ENCODE data around the gene NR3C1. TPM values are rescaled to one million over a fixed set of nuclear protein-coding genes. Genes with fewer than 3 reads are reported as not detected.

The NR3C1 gene
- total and polyA plus RNA-seq, 2 of the 13 experiments (the other 11 are each of a cell fraction or from before 2014, with no cell fraction given), result 10.0 to 24.3 TPM

DNA sequence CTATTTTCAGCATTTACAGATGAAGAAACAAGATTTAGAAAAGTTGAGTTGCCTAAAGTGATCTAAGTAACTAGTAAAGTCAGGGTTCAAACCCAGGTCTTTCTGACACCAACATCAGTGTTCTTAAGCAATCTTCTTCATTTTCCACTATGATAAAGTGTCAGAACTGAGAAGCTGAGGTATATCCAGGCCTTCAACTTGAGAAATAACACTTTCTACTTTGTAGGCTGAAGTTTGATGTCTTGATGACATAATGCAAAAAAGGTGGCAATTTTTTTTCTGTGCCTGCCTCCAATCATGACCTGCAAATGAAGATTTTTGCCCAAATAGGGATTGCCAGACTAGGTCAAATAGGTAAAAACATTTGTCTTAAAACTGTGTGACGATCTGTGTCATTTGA, 81.3 kb downstream of the NR3C1 start (continued):
- TF ChIP-seq DZIP1 (CRISPR knock-in tag; IDR thresholded peaks at IDR 0.05) (no peak), ZNF781 (CRISPR knock-in tag; IDR thresholded peaks at IDR 0.05; ENCODE audit: borderline replicate concordance, not compliant biosample characterization) (no peak), MBNL3 (CRISPR knock-in tag; conservative IDR thresholded peaks at IDR 0.05) (no peak), ZNF839 (CRISPR knock-in tag; IDR thresholded peaks at IDR 0.05; ENCODE audit: borderline replicate concordance) (no peak), DR1 (CRISPR knock-in tag; IDR thresholded peaks at IDR 0.05) (no peak), ZNF205 (CRISPR knock-in tag; IDR thresholded peaks at IDR 0.05) (no peak)

DNA sequence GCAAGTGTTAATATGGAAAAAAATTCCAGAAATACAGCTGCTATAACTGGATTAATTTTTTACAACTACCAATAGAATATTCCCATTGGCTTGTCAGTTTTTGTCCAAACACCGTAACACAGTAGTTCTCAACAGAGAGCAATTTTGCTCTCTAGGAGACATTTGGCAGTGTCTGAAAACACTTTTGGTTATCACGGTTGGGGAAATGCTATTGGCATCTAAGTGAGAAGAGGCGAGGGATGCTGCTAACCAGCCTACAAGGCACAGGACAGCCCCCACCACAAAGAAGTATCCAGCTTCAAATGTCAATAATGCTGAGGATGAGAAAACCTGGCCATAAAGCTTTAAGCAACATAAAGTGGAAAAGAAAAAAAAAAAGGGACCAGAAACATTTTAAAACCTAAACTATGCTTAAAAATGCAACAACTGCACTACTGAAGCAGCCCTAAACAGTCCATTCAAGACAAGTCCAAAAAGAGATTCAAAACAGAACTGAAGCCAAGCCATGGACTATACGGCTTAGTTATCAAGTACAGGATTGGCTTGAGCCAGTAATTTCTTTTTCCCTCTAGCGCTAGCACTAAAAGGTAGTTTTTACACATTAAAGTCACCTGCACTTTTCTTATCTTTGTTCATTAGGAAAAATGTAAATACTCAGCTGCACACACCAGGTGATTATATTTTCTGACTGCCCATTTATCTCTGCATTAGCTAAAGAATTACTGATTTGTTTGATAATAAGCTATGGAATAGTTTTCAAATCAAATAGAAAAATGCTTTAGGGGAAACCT, 83.9 kb downstream of the NR3C1 start:
- CTCF ChIA-PET (ENCODE audit: low intra/inter-chr PET ratio, low total read pairs), result no interaction called here
- DNase-seq (ENCODE audit: low spot score) (no peak), FAIRE-seq (no peak), ATAC-seq (no peak)
- Histone ChIP-seq H3K4me3 (replicated peaks in 1 of 3; ENCODE audit: insufficient read depth in 1 of 3, low read depth in 2 of 3, low read length in 3 of 3) (no peak overlapping the region), H4K20me1 (ENCODE audit: insufficient read depth, low read length) (no peaks in the 10 kb centered on the region), H3K9me3 (ENCODE audit: low read length) (no peaks in the 10 kb centered on the region), H2AFZ (ENCODE audit: low read length) (no peak overlapping the region), H3K79me2 (ENCODE audit: insufficient read depth, low read length) (no peaks in the 10 kb centered on the region), H3K27ac (ENCODE audit: extremely low read length, insufficient read depth, low read length) (no peak overlapping the region), H3K27me3 (ENCODE audit: control insufficient read depth in 1 of 2, insufficient read depth in 2 of 2, low read length in 2 of 2) (no peaks in the 10 kb centered on the region), H3K9ac (ENCODE audit: insufficient read depth, low read depth, low read length) (no peak overlapping the region), H3K4me1 (ENCODE audit: insufficient read depth, low read length) (no peaks in the 10 kb centered on the region), H3K4me2 (ENCODE audit: low read depth, low read length) (no peak overlapping the region), H3K36me3 (replicated peaks in 1 of 2; ENCODE audit: control insufficient read depth in 1 of 2, insufficient read depth in 2 of 2, low read length in 2 of 2) (no peaks in the 10 kb centered on the region)
- 86% methylated on average over 5 of the region's 5 CpGs for WGBS (ENCODE audit: low lambda C conversion rate)
- TF ChIP-seq MBD4 (IDR thresholded peaks at IDR 0.05; ENCODE audit: borderline replicate concordance, low read length), result no peak
- TF ChIP-seq, protein P1, sequence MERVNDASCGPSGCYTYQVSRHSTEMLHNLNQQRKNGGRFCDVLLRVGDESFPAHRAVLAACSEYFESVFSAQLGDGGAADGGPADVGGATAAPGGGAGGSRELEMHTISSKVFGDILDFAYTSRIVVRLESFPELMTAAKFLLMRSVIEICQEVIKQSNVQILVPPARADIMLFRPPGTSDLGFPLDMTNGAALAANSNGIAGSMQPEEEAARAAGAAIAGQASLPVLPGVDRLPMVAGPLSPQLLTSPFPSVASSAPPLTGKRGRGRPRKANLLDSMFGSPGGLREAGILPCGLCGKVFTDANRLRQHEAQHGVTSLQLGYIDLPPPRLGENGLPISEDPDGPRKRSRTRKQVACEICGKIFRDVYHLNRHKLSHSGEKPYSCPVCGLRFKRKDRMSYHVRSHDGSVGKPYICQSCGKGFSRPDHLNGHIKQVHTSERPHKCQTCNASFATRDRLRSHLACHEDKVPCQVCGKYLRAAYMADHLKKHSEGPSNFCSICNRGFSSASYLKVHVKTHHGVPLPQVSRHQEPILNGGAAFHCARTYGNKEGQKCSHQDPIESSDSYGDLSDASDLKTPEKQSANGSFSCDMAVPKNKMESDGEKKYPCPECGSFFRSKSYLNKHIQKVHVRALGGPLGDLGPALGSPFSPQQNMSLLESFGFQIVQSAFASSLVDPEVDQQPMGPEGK (CRISPR knock-in tag; IDR thresholded peaks at IDR 0.05), result no peak
- TF ChIP-seq SCMH1 (CRISPR knock-in tag; IDR thresholded peaks at IDR 0.05; ENCODE audit: borderline replicate concordance), result no peak
- no TSS peak for BruUV-seq (replicated peaks)
- POLR2A ChIA-PET, result no interaction called here
- intact Hi-C loops (cut with micrococcal nuclease; ENCODE audit: unreplicated experiment) (no loop called here), in situ Hi-C loops (cut with HindIII; ENCODE audit: extremely low pct_ligation_motif_present, low pct_unique_long_range_greater_than_20kb) (no loop called here)

Measured in HepG2 (cell line).